Measurements from ENCODE around the gene MACROD1. TPM values are rescaled to one million over a fixed set of nuclear protein-coding genes. Genes with fewer than 3 reads are reported as not detected.

The MACROD1 gene
- total RNA-seq, 8 experiments from 2014 or later: 10.2 to 47.7 (median 16.6) TPM

GRCh38 chr11:64089493-64089892 is 76.4 kb downstream of the MACROD1 start:
- peaks cover 88 to 99% of the 10 kb centered on the region in 2 donors for H3K4me1 ChIP-seq (replicated peaks in 1 of 2)
- in situ Hi-C loops (cut with MboI; ENCODE audit: low pct_unique_long_range_greater_than_20kb in 2 of 9, low sequenced_read_pairs in 9 of 9, unreplicated experiment in 9 of 9): no loop called here
- no peak overlapping the region for H3K4me3 ChIP-seq
- ATAC-seq (replicated peaks in 6 of 8): no peak
- peak overlapping the region in 1 of 2 donors; percentile 32 for H3K27ac ChIP-seq
- 50 to 100% (median 90%) methylated on average over 1 of the region's 7 CpGs; no CpG with 5 or more reads in 6 of the 10 experiments for WGBS, 10 experiments

- Histone ChIP-seq H3K4me1 (replicated peaks in 1 of 2) (peaks cover 90 to 97% of the 10 kb centered on the region in 2 donors), H3K4me3 (no peak overlapping the region), H3K27ac (no peak overlapping the region)
- no peak for ATAC-seq (replicated peaks in 6 of 8)
- in situ Hi-C loops (cut with MboI; ENCODE audit: low pct_unique_long_range_greater_than_20kb in 2 of 9, low sequenced_read_pairs in 9 of 9, unreplicated experiment in 9 of 9): no loop called here
- WGBS, 10 experiments: no CpG with 5 or more reads among the region's 15 CpGs
Observed at GRCh38 chr11:64089027-64089360, 76.9 kb downstream of the MACROD1 start.

- WGBS, 10 experiments: 62 to 90% (median 69%) methylated on average over 2 to 5 of the region's 26 CpGs; no CpG with 5 or more reads in 6 of the 10 experiments
- Histone ChIP-seq H3K4me3 (no peak overlapping the region), H3K4me1 (replicated peaks in 1 of 2) (peaks cover 92 to 95% of the 10 kb centered on the region in 2 donors), H3K27ac (peak overlapping the region in 1 of 2 donors; percentile 87)
- no peak for ATAC-seq (replicated peaks in 6 of 8)
- in situ Hi-C loops (cut with MboI; ENCODE audit: low pct_unique_long_range_greater_than_20kb in 2 of 9, low sequenced_read_pairs in 9 of 9, unreplicated experiment in 9 of 9): no loop called here
Observed at GRCh38 chr11:64088162-64089026, 77.5 kb downstream of the MACROD1 start.

- H3K4me1 ChIP-seq (replicated peaks in 1 of 2): peaks cover 73 to 78% of the 10 kb centered on the region in 2 donors
- H3K4me3 ChIP-seq: no peak overlapping the region
- in situ Hi-C loops (cut with MboI; ENCODE audit: low pct_unique_long_range_greater_than_20kb in 2 of 9, low sequenced_read_pairs in 9 of 9, unreplicated experiment in 9 of 9): no loop called here
- H3K27ac ChIP-seq: peak overlapping the region; percentile 57 to 87
- 19 to 93% (median 59%) methylated on average over 3 to 7 of the region's 20 CpGs; no CpG with 5 or more reads in 7 of the 10 experiments for WGBS, 10 experiments
- peak; percentile 71 to 95 (median 77) for ATAC-seq (replicated peaks in 6 of 8)
Observed at GRCh38 chr11:64086258-64087123, 79.4 kb downstream of the MACROD1 start.

GRCh38 chr11:64085906-64086257 is 80.0 kb downstream of the MACROD1 start:
- H3K4me3 ChIP-seq: no peak overlapping the region
- H3K4me1 ChIP-seq (replicated peaks in 1 of 2): peaks cover 67 to 72% of the 10 kb centered on the region in 2 donors
- no CpG with 5 or more reads among the region's 5 CpGs for WGBS, 10 experiments
- in situ Hi-C loops (cut with MboI; ENCODE audit: low pct_unique_long_range_greater_than_20kb in 2 of 9, low sequenced_read_pairs in 9 of 9, unreplicated experiment in 9 of 9): no loop called here
- peak overlapping the region; percentile 57 to 87 for H3K27ac ChIP-seq
- ATAC-seq (replicated peaks in 6 of 8): peak; percentile 1 to 66 (median 52)

- in situ Hi-C loops (cut with MboI; ENCODE audit: low pct_unique_long_range_greater_than_20kb in 2 of 9, low sequenced_read_pairs in 9 of 9, unreplicated experiment in 9 of 9): no loop called here
- Histone ChIP-seq H3K4me1 (replicated peaks in 1 of 2) (peaks cover 59 to 64% of the 10 kb centered on the region in 2 donors), H3K4me3 (no peak overlapping the region), H3K27ac (peak overlapping the region; percentile 57 to 87)
- 57 to 100% methylated on average over 1 to 2 of the region's 27 CpGs; no CpG with 5 or more reads in 8 of the 10 experiments for WGBS, 10 experiments
- peak in 3 of 8 experiments; percentile 1 to 6 (median 4) for ATAC-seq (replicated peaks in 6 of 8)
Observed at GRCh38 chr11:64084951-64085710, 80.8 kb downstream of the MACROD1 start.

GRCh38 chr11:64084146-64084950 is 81.6 kb downstream of the MACROD1 start:
- no peak overlapping the region for H3K27ac ChIP-seq
- ATAC-seq (replicated peaks in 6 of 8): no peak
- in situ Hi-C loops (cut with MboI; ENCODE audit: low pct_unique_long_range_greater_than_20kb in 2 of 9, low sequenced_read_pairs in 9 of 9, unreplicated experiment in 9 of 9): no loop called here
- H3K4me3 ChIP-seq: no peak overlapping the region
- peaks cover 51 to 56% of the 10 kb centered on the region in 2 donors for H3K4me1 ChIP-seq (replicated peaks in 1 of 2)
- 73 to 98% (median 90%) methylated on average over 3 to 6 of the region's 26 CpGs; no CpG with 5 or more reads in 7 of the 10 experiments for WGBS, 10 experiments

- WGBS, 10 experiments: 76 to 100% (median 92%) methylated on average over 4 to 24 of the region's 28 CpGs; no CpG with 5 or more reads in 3 of the 10 experiments
- in situ Hi-C loops (cut with MboI; ENCODE audit: low pct_unique_long_range_greater_than_20kb in 2 of 9, low sequenced_read_pairs in 9 of 9, unreplicated experiment in 9 of 9): no loop called here
- H3K27ac ChIP-seq: no peak overlapping the region
- H3K4me1 ChIP-seq (replicated peaks in 1 of 2): peaks cover 49 to 53% of the 10 kb centered on the region in 2 donors
- no peak overlapping the region for H3K4me3 ChIP-seq
- no peak for ATAC-seq (replicated peaks in 6 of 8)
Observed at GRCh38 chr11:64083398-64084080, 82.4 kb downstream of the MACROD1 start.

- Histone ChIP-seq H3K4me1 (replicated peaks in 1 of 2) (peaks cover 49 to 53% of the 10 kb centered on the region in 2 donors), H3K4me3 (no peak overlapping the region), H3K27ac (no peak overlapping the region)
- 63 to 83% (median 82%) methylated on average over 5 to 13 of the region's 27 CpGs; no CpG with 5 or more reads in 7 of the 10 experiments for WGBS, 10 experiments
- peak in 1 of 8 experiments; percentile 33 for ATAC-seq (replicated peaks in 6 of 8)
- in situ Hi-C loops (cut with MboI; ENCODE audit: low pct_unique_long_range_greater_than_20kb in 2 of 9, low sequenced_read_pairs in 9 of 9, unreplicated experiment in 9 of 9): no loop called here
Observed at GRCh38 chr11:64081745-64082442, 84.0 kb downstream of the MACROD1 start.

GRCh38 chr11:64080390-64080789 is 85.5 kb downstream of the MACROD1 start:
- no peak for ATAC-seq (replicated peaks in 6 of 8)
- H3K4me1 ChIP-seq (replicated peaks in 1 of 2): peaks cover 38 to 44% of the 10 kb centered on the region in 2 donors
- H3K4me3 ChIP-seq: no peak overlapping the region
- in situ Hi-C loops (cut with MboI; ENCODE audit: low pct_unique_long_range_greater_than_20kb in 2 of 9, low sequenced_read_pairs in 9 of 9, unreplicated experiment in 9 of 9): no loop called here
- H3K27ac ChIP-seq: no peak overlapping the region
- WGBS, 10 experiments: 69 to 97% (median 86%) methylated on average over 2 to 9 of the region's 10 CpGs; no CpG with 5 or more reads in 1 of the 10 experiments

- peaks cover 33 to 35% of the 10 kb centered on the region in 2 donors for H3K4me1 ChIP-seq (replicated peaks in 1 of 2)
- H3K4me3 ChIP-seq: no peak overlapping the region
- no CpG with 5 or more reads among the region's 13 CpGs for WGBS, 10 experiments
- in situ Hi-C loops (cut with MboI; ENCODE audit: low pct_unique_long_range_greater_than_20kb in 2 of 9, low sequenced_read_pairs in 9 of 9, unreplicated experiment in 9 of 9): no loop called here
- peak in 2 of 8 experiments; percentile 2 to 7 for ATAC-seq (replicated peaks in 6 of 8)
- H3K27ac ChIP-seq: no peak overlapping the region
Observed at GRCh38 chr11:64078905-64079304, 87.0 kb downstream of the MACROD1 start.
